ENCODE results near the gene YPEL1. TPM values are rescaled to one million over a fixed set of nuclear protein-coding genes. Genes with fewer than 3 reads are reported as not detected.
A peak's percentile ranks its signal among the peaks of the same experiment; 100 is the strongest.

The YPEL1 gene
- total and polyA plus RNA-seq, 2 of the 13 experiments (the other 11 are each of a cell fraction or from before 2014, with no cell fraction given), result 0.33 to 2.5 TPM

- TF ChIP-seq ZNF674 (CRISPR knock-in tag; IDR thresholded peaks at IDR 0.05; ENCODE audit: low read depth), result no peak
- TF ChIP-seq, protein P1, sequence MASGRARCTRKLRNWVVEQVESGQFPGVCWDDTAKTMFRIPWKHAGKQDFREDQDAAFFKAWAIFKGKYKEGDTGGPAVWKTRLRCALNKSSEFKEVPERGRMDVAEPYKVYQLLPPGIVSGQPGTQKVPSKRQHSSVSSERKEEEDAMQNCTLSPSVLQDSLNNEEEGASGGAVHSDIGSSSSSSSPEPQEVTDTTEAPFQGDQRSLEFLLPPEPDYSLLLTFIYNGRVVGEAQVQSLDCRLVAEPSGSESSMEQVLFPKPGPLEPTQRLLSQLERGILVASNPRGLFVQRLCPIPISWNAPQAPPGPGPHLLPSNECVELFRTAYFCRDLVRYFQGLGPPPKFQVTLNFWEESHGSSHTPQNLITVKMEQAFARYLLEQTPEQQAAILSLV (CRISPR knock-in tag; IDR thresholded peaks at IDR 0.05; ENCODE audit: borderline replicate concordance), result 0 out of 2 replicates have a peak, but pooled peaks have one; percentile 19
- TF ChIP-seq ATF4 (CRISPR knock-in tag; IDR thresholded peaks at IDR 0.05), result no peak
- TF ChIP-seq SYNCRIP (IDR thresholded peaks at IDR 0.05; ENCODE audit: insufficient read depth, low read depth, low read length), result no peak
- TF ChIP-seq EHMT2 (IDR thresholded peaks at IDR 0.05; ENCODE audit: borderline replicate concordance, low read depth, low read length), result no peak
- TF ChIP-seq PHF5A (CRISPR knock-in tag; IDR thresholded peaks at IDR 0.05; ENCODE audit: low read depth, unreplicated experiment), result no peak
- no peak for TF ChIP-seq MTF2 (CRISPR knock-in tag; IDR thresholded peaks at IDR 0.05; ENCODE audit: borderline replicate concordance)
Observed at GRCh38 chr22:21651521-21652009, 84.0 kb downstream of the YPEL1 start (continued).

DNA sequence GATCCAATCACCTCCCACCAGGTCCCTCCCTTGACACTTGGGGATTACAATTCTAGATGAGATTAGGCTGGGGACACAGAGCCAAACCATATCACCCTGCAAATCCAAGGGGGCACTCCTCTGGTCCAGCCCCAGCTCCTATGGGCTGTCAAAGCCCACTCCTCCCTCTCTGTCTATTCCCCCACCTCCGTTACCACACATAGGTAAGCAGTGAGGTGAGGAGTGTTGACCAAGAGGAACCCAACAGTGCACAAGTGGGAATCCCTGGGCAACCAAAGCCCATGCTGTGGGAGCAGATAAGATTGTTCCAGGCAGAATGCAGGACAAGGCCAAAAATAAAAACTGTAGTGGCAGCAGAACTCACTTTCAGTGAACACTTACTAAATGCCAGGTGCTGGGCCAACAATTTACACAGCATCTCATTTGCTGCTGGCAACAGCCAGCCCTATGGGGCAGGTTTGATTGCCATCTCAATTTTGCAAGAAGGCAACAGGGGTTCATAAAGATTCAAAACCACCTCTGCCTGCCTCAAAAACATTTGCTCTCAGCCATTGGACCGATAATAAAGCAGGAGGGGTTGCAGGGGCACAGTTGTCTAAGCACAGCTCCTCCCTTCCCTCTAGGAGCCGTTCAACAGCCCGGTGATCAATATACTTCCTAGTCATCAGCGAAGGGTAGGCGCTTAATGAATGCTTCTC lies 84.6 kb downstream of the YPEL1 start:
- Histone ChIP-seq H3K36me3 (replicated peaks in 1 of 2; ENCODE audit: control insufficient read depth in 1 of 2, insufficient read depth in 2 of 2, low read length in 2 of 2) (peaks cover 2 to 21% of the 10 kb centered on the region in 2 experiments; a peak in 4 of 5 replicates), H2AFZ (ENCODE audit: low read length) (peak overlapping the region; percentile 7), H3K4me1 (ENCODE audit: insufficient read depth, low read length) (peaks cover 34% of the 10 kb centered on the region), H3K27ac (ENCODE audit: extremely low read length, insufficient read depth, low read length) (peak overlapping the region; percentile 77), H3K9me3 (ENCODE audit: low read length) (no peaks in the 10 kb centered on the region), H3K4me2 (ENCODE audit: low read depth, low read length) (peak overlapping the region; percentile 93), H3K9ac (ENCODE audit: insufficient read depth, low read depth, low read length) (peak overlapping the region; percentile 73), H3K4me3 (replicated peaks in 1 of 3; ENCODE audit: insufficient read depth in 1 of 3, low read depth in 2 of 3, low read length in 3 of 3) (peak overlapping the region; percentile 64 to 86 (median 77)), H4K20me1 (ENCODE audit: insufficient read depth, low read length) (no peaks in the 10 kb centered on the region), H3K27me3 (ENCODE audit: control insufficient read depth in 1 of 2, insufficient read depth in 2 of 2, low read length in 2 of 2) (no peaks in the 10 kb centered on the region; a peak in 1 of 5 replicates), H3K79me2 (ENCODE audit: insufficient read depth, low read length) (peaks cover 2% of the 10 kb centered on the region)
- ChIA-PET POLR2A (interaction anchor here (2.1 to 3.3 kb wide), 2 partner anchors 9 to 15 kb away, joined by 10 to 17 read pairs; partner anchors contain the start of genes PPIL2 and SDF2L1), CTCF (ENCODE audit: low intra/inter-chr PET ratio, low total read pairs) (no interaction called here)
- TF ChIP-seq CENPBD1 (CRISPR knock-in tag; IDR thresholded peaks at IDR 0.05; ENCODE audit: borderline replicate concordance, low read depth) (0 out of 2 replicates have a peak, but pooled peaks have one; percentile 11), SAP130 (CRISPR knock-in tag; IDR thresholded peaks at IDR 0.05; ENCODE audit: low read depth) (peak; percentile 26; the same call in 1 of the 2 replicates), CC2D1A (CRISPR knock-in tag; IDR thresholded peaks at IDR 0.05) (no peak), ZNF292 (CRISPR knock-in tag; IDR thresholded peaks at IDR 0.05; ENCODE audit: borderline replicate concordance, low read depth) (no peak), ZBTB4 (CRISPR knock-in tag; IDR thresholded peaks at IDR 0.05; ENCODE audit: borderline replicate concordance) (no peak), ZNF543 (CRISPR knock-in tag; IDR thresholded peaks at IDR 0.05) (0 out of 2 replicates have a peak, but pooled peaks have one; percentile 21), ZSCAN30 (CRISPR knock-in tag; IDR thresholded peaks at IDR 0.05) (no peak), MZF1 (CRISPR knock-in tag; IDR thresholded peaks at IDR 0.05; ENCODE audit: borderline replicate concordance) (no peak)
- WGBS (ENCODE audit: low lambda C conversion rate), result 11% methylated on average over 6 of the region's 6 CpGs
- ATAC-seq (peak; percentile 39), DNase-seq (ENCODE audit: low spot score) (no peak), FAIRE-seq (no peak)
- BruUV-seq (replicated peaks), result TSS peak; percentile 88
- intact Hi-C loops (cut with micrococcal nuclease; ENCODE audit: unreplicated experiment), result no loop called here
- in situ Hi-C loops (cut with HindIII; ENCODE audit: extremely low pct_ligation_motif_present, low pct_unique_long_range_greater_than_20kb), result no loop called here

Data from HepG2 (cell line).